H1 (cell line): ENCODE data around the gene ZNF407.

Source experiments
- CBX5 ChIP-seq: fragments of 300-800, 300-1000 bp; sonication (generic); IDR thresholded peaks from 2 replicates; pipeline ENCODE4 v1.7.1; 2016; ENCODE audit warnings: antibody characterized with exemption, low read length, low read depth
- CHD1 ChIP-seq: IDR thresholded peaks from 2 replicates; pipeline ENCODE4 v1.6.1; 2012; ENCODE audit warnings: low read depth, low read length, improper control_type of control experiment
- CTCF ChIP-seq, 3 experiments: IDR thresholded peaks; 1 replicate in 2 of 3; 2 replicates in 1 of 3; pipeline versions ENCODE4 v1.5.1 to v1.6.1; 2011; ENCODE audit warnings: low read length in 3 of 3, mild to moderate bottlenecking in 3 of 3, inconsistent platforms in 2 of 3, low read depth in 1 of 3, moderate library complexity in 1 of 3; ENCODE audit not compliant: insufficient read depth in 1 of 3; ENCODE audit errors: control extremely low read depth in 1 of 3
- EZH2 ChIP-seq: fragments of 200-600 bp; sonication (generic); IDR thresholded peaks from 2 replicates; pipeline ENCODE4 v1.7.1; 2012; ENCODE audit warnings: low read depth, mild to moderate bottlenecking, moderate library complexity, low read length, inconsistent platforms; ENCODE audit not compliant: severe bottlenecking
- GABPA ChIP-seq: IDR thresholded peaks from 2 replicates; pipeline ENCODE4 v1.6.1; 2011; ENCODE audit warnings: mild to moderate bottlenecking, low read length, moderate library complexity, borderline replicate concordance; ENCODE audit not compliant: insufficient read depth
- GTF2F1 ChIP-seq: IDR thresholded peaks from 2 replicates; pipeline ENCODE4 v1.6.1; 2012; ENCODE audit warnings: low read depth, low read length, improper control_type of control experiment, borderline replicate concordance
- NANOG ChIP-seq: IDR thresholded peaks from 2 replicates; pipeline ENCODE4 v1.6.1; 2011; ENCODE audit warnings: low read length, low read depth, mild to moderate bottlenecking, inconsistent platforms; ENCODE audit not compliant: insufficient read depth, poor library complexity, severe bottlenecking
- POLR2A ChIP-seq, 2 experiments: IDR thresholded peaks; 1 replicate in 1 of 2; 2 replicates in 1 of 2; pipeline ENCODE4 v1.6.1; 2011; ENCODE audit warnings: low read depth in 2 of 2, low read length in 2 of 2, mild to moderate bottlenecking in 2 of 2; ENCODE audit errors: control extremely low read depth in 1 of 2
- POLR2AphosphoS5 ChIP-seq: IDR thresholded peaks from 2 replicates; pipeline ENCODE4 v1.6.1; 2011; ENCODE audit warnings: low read depth, low read length
- RAD21 ChIP-seq, 2 experiments: IDR thresholded peaks in 1 of 2; conservative IDR thresholded peaks in 1 of 2; 2 replicates each; pipeline ENCODE4 v1.6.1; 2011; ENCODE audit warnings: low read depth in 2 of 2, low read length in 2 of 2, improper control_type of control experiment in 1 of 2, inconsistent platforms in 1 of 2, mild to moderate bottlenecking in 1 of 2, moderate library complexity in 1 of 2
- RFX5 ChIP-seq: IDR thresholded peaks from 2 replicates; pipeline ENCODE4 v1.6.1; 2011; ENCODE audit warnings: low read depth, low read length, improper control_type of control experiment, borderline replicate concordance
- SP1 ChIP-seq: IDR thresholded peaks from 2 replicates; pipeline ENCODE4 v1.6.1; 2011; ENCODE audit warnings: low read depth, low read length
- TF ChIP-seq, protein P1 (sequence below): IDR thresholded peaks from 2 replicates; pipeline ENCODE4 v1.6.1; 2012; ENCODE audit warnings: low read length, inconsistent platforms

GRCh38 chr18:74942319-74942910, 344.7 kb downstream of the ZNF407 start:
- TF ChIP-seq SP1 (no peak), CTCF (IDR thresholded peaks at IDR 0.05; ENCODE audit: control extremely low read depth in 1 of 3, insufficient read depth in 1 of 3, low read depth in 1 of 3, low read length in 3 of 3) (no peak), POLR2AphosphoS5 (no peak), NANOG (no peak), RAD21 (IDR thresholded peaks at IDR 0.05 in 1 of 2, conservative IDR thresholded peaks at IDR 0.05 in 1 of 2; ENCODE audit: low read depth in 2 of 2, low read length in 2 of 2) (no peak), POLR2A (IDR thresholded peaks at IDR 0.05; ENCODE audit: control extremely low read depth in 1 of 2, low read depth in 2 of 2, low read length in 2 of 2) (no peak), CBX5 (no peak), EZH2 (no peak), RFX5 (no peak), GTF2F1 (no peak), GABPA (no peak), CHD1 (no peak)
- TF ChIP-seq, protein P1, sequence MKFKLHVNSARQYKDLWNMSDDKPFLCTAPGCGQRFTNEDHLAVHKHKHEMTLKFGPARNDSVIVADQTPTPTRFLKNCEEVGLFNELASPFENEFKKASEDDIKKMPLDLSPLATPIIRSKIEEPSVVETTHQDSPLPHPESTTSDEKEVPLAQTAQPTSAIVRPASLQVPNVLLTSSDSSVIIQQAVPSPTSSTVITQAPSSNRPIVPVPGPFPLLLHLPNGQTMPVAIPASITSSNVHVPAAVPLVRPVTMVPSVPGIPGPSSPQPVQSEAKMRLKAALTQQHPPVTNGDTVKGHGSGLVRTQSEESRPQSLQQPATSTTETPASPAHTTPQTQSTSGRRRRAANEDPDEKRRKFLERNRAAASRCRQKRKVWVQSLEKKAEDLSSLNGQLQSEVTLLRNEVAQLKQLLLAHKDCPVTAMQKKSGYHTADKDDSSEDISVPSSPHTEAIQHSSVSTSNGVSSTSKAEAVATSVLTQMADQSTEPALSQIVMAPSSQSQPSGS: no peak
